Thoracic aorta (tissue), 2 donors: Measurements from ENCODE around the gene HTR2A. TPM values are rescaled to one million over a fixed set of nuclear protein-coding genes. Genes with fewer than 3 reads are reported as not detected.
"Not testable (repeated sequence)": the region's sequence is repeated elsewhere in the genome, so short reads cannot be mapped to it uniquely, and the experiment has no call there.

Experiments
- ATAC-seq: fragments of 150-250 bp; one replicate; pipeline ENCODE4 v1.8.0; 2017; ENCODE audit warnings: low read depth; ENCODE audit not compliant: insufficient number of reproducible peaks, low FRiP score
- DNase-seq: peaks from one replicate; pipeline ENCODE4 v3.0.0-alpha.2; 2020; ENCODE audit warnings: low spot score
- H3K27ac ChIP-seq, 2 donors: fragments of 200-600 bp; sonication (generic); 1 replicate in 1 of 2; 2 replicates in 1 of 2; pipeline ENCODE4 v1.5.1; 2016; ENCODE audit warnings: mild to moderate bottlenecking in 2 of 2, moderate library complexity in 2 of 2
- H3K27me3 ChIP-seq: fragments of 200-600 bp; sonication (generic); replicated peaks from 2 replicates; pipeline ENCODE4 v1.6.0; 2016; ENCODE audit warnings: mild to moderate bottlenecking; ENCODE audit not compliant: insufficient read depth
- H3K36me3 ChIP-seq: fragments of 200-600 bp; sonication (generic); one replicate; pipeline ENCODE4 v1.5.1; 2016
- H3K4me1 ChIP-seq, 2 donors: fragments of 200-600 bp; sonication (generic); 1 replicate in 1 of 2; 2 replicates in 1 of 2; pipeline versions ENCODE4 v1.5.1 to v1.6.0; 2016; ENCODE audit warnings: low read depth in 2 of 2, mild to moderate bottlenecking in 1 of 2; ENCODE audit not compliant: control insufficient read depth in 1 of 2
- H3K4me3 ChIP-seq: fragments of 200-600 bp; sonication (generic); 2 replicates; pipeline ENCODE4 v1.5.1; 2016; ENCODE audit warnings: mild to moderate bottlenecking
- H3K9me3 ChIP-seq: fragments of 200-600 bp; sonication (generic); 2 replicates; pipeline ENCODE4 v1.5.1; 2016
- total RNA-seq, 2 donors: library from RNA; depleted of rRNA; stranded (reverse); fragments of >200 nt; gene quantifications; one replicate each; pipeline versions ENCODE4 v1.1.0 to v1.2.3, GENCODE V29; 2016
- TF ChIP-seq, protein P1 (sequence below): fragments of 200-600 bp; sonication (generic); IDR thresholded peaks from one replicate; pipeline ENCODE4 v1.5.1; 2019; ENCODE audit warnings: antibody characterized with exemption

Gene HTR2A
- total RNA-seq, 2 donors from 2014 or later: 1.4 to 2.6 TPM

DNA sequence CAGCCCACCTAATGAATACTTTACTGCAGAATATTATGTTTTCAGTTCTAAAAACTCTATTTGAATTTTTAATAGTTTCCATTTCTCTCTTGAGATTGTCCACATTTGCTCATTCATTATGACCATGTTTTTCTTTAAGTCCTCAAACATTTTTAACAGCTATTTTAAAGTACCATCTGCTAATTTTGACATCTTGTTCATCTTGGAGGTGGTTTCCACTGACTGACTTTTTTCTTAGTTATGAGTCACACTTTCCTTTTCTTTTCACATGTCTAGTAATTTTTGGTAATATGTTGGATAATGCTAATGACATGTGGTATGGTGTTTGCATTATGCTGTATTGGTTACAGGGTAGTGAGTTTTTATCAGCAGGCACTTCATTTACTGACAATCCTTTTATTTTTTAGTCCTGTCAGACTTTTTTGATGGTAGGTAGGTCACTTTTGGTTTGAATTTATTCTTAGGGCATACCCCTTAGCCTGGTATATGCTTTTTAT, 84.5 kb downstream of the HTR2A start:
- no peak for DNase-seq
- Histone ChIP-seq H3K27ac (no peak overlapping the region), H3K9me3 (peaks cover 10% of the 10 kb centered on the region), H3K27me3 (no peaks in the 10 kb centered on the region), H3K4me1 (no peaks in the 10 kb centered on the region), H3K36me3 (no peaks in the 10 kb centered on the region), H3K4me3 (no peak overlapping the region)
- TF ChIP-seq, protein P1, sequence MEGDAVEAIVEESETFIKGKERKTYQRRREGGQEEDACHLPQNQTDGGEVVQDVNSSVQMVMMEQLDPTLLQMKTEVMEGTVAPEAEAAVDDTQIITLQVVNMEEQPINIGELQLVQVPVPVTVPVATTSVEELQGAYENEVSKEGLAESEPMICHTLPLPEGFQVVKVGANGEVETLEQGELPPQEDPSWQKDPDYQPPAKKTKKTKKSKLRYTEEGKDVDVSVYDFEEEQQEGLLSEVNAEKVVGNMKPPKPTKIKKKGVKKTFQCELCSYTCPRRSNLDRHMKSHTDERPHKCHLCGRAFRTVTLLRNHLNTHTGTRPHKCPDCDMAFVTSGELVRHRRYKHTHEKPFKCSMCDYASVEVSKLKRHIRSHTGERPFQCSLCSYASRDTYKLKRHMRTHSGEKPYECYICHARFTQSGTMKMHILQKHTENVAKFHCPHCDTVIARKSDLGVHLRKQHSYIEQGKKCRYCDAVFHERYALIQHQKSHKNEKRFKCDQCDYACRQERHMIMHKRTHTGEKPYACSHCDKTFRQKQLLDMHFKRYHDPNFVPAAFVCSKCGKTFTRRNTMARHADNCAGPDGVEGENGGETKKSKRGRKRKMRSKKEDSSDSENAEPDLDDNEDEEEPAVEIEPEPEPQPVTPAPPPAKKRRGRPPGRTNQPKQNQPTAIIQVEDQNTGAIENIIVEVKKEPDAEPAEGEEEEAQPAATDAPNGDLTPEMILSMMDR: no peak
- ATAC-seq: no peak

DNA sequence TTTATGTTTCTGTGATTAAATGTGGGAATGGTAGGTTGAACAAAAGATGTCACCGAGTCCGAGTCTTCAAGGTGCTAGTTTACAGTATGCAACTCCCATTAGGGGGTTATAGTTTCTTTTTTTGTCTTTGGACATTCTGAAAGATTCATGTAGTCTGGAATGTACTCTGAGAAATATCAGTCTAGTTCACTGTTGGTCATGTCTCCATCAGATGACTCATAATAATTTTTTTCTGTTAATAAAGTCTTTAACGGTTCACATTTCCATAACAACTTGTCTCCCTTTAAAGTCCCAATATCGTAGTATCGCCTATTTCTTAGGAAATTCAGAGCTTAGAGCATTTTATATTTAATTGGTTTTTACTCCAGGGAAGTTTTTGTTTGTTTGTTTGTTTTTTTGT, 86.4 kb downstream of the HTR2A start:
- no peaks in the 10 kb centered on the region for H3K4me1 ChIP-seq
- no peaks in the 10 kb centered on the region for H3K27me3 ChIP-seq
- no peak overlapping the region for H3K27ac ChIP-seq
- ATAC-seq: no peak
- no peak for DNase-seq
- no peak overlapping the region for H3K4me3 ChIP-seq
- H3K9me3 ChIP-seq: peaks cover 10% of the 10 kb centered on the region
- no peaks in the 10 kb centered on the region for H3K36me3 ChIP-seq
- TF ChIP-seq, protein P1: no peak

- not testable (repeated sequence) for ATAC-seq, H3K4me1 ChIP-seq, DNase-seq, H3K4me3 ChIP-seq, H3K27me3 ChIP-seq, H3K36me3 ChIP-seq, H3K9me3 ChIP-seq, H3K27ac ChIP-seq
These were observed 91.9 kb downstream of the HTR2A start for GRCh38 chr13:46804921-46805320.

DNA sequence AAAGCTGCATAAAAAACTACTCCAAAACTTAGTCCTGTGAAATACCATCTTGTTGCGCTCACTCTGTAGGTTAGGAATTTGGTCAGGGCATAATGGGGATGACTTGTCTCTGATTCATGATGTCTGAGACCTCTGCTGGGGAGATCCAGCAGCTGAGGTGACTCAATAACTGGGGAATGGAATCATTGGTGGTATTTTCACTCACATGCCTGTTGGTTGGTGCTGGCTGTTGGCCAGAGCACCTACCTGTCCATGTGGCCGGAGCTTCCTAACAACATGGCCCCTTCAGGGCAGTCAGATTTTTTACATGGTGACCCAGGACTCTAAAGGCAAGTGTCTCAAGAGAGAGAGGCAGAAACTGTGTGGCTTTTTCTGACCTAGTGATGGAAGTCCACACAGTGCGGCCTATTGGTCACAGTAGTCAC, 92.5 kb downstream of the HTR2A start:
- Histone ChIP-seq H3K27me3 (no peaks in the 10 kb centered on the region), H3K36me3 (no peaks in the 10 kb centered on the region), H3K27ac (no peak overlapping the region), H3K4me1 (peaks cover 0 to 6% of the 10 kb centered on the region in 2 donors), H3K9me3 (no peaks in the 10 kb centered on the region), H3K4me3 (no peak overlapping the region)
- DNase-seq (no peak), ATAC-seq (peak; percentile 36)
- TF ChIP-seq, protein P1: no peak

GRCh38 chr13:46803586-46803985, 93.3 kb downstream of the HTR2A start:
- Histone ChIP-seq H3K9me3 (no peaks in the 10 kb centered on the region), H3K27ac (no peak overlapping the region), H3K27me3 (no peaks in the 10 kb centered on the region), H3K4me1 (peaks cover 0 to 6% of the 10 kb centered on the region in 2 donors), H3K4me3 (no peak overlapping the region), H3K36me3 (no peaks in the 10 kb centered on the region)
- TF ChIP-seq, protein P1: no peak
- DNase-seq (no peak), ATAC-seq (no peak)

DNA sequence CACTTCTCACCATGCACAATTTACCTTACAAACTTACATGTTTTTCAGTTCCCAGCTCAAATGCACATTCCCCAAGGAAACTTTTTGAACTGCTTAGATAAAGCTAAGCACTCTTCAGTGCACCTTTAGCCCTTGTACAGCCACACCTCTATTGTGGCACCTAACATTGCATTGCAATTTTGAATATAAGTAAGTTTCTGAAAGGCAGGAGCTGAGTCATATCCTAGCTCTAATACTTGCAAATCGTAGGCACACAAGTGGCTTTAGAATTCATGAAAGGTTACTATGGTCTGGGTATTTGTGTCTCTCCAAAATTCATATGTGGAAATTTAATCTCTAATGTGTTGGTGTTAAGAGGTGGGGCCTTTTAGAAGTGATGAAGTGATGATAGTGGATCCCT, 95.0 kb downstream of the HTR2A start:
- Histone ChIP-seq H3K27ac (no peak overlapping the region), H3K36me3 (no peaks in the 10 kb centered on the region), H3K4me1 (peaks cover 6 to 16% of the 10 kb centered on the region in 2 donors), H3K9me3 (no peaks in the 10 kb centered on the region), H3K4me3 (no peak overlapping the region), H3K27me3 (no peaks in the 10 kb centered on the region)
- ATAC-seq (no peak), DNase-seq (no peak)
- TF ChIP-seq, protein P1: no peak
